Panc1 (cell line): Measurements from ENCODE around the gene TMEM51. TPM values are rescaled to one million over a fixed set of nuclear protein-coding genes. Genes with fewer than 3 reads are reported as not detected.

Experiments used
- ATAC-seq: fragments of 200-7000 bp; cut with Tn5 transposase; 2 replicates; pipeline ENCODE4 v1.9.1; 2020; ENCODE audit warnings: mild to moderate bottlenecking, moderate library complexity
- BruUV-seq: library from RNA; stranded (reverse); fragments of 400-500 nt; replicated peaks from 2 replicates; lab custom pipeline; 2021; lab: Mats Ljungman, UMichigan
- CTCF ChIA-PET: fragments of 300-600 bp; sonication (Branson Sonifier 250); formaldehyde crosslinking; loops from one replicate; lab custom pipeline; 2022; ENCODE audit warnings: antibody characterized with exemption; lab: Charles Lee
- POLR2A ChIA-PET: fragments of 300-600 bp; sonication (Branson Sonifier 250); formaldehyde crosslinking; loops from one replicate; lab custom pipeline; 2022; ENCODE audit warnings: antibody characterized with exemption; lab: Charles Lee
- DNase-seq: peaks from one replicate; pipeline ENCODE4 v3.0.0-alpha.2; 2010; ENCODE audit warnings: low read depth, low spot score
- H3K27ac ChIP-seq: 2 replicates; pipeline ENCODE4 v1.5.1; 2011; ENCODE audit warnings: mild to moderate bottlenecking, low read length, inconsistent platforms
- H3K27me3 ChIP-seq: fragments of 200-500 bp; sonication (Bioruptor generic); 2 replicates; pipeline ENCODE4 v1.6.0; 2014; ENCODE audit warnings: low read length, inconsistent platforms; ENCODE audit not compliant: control insufficient read depth, insufficient read depth
- H3K36me3 ChIP-seq: fragments of 200-500 bp; sonication (Bioruptor generic); 2 replicates; pipeline ENCODE4 v1.5.1; 2014; ENCODE audit warnings: inconsistent platforms, mild to moderate bottlenecking, low read length, moderate library complexity; ENCODE audit not compliant: control insufficient read depth, insufficient read depth
- H3K4me1 ChIP-seq: 2 replicates; pipeline ENCODE4 v1.5.1; 2011; ENCODE audit warnings: inconsistent platforms, mild to moderate bottlenecking, low read length, moderate library complexity; ENCODE audit not compliant: control insufficient read depth, insufficient read depth
- H3K4me3 ChIP-seq, 2 experiments: 2 replicates each; pipeline ENCODE4 v1.5.1; 2011 to 2012; ENCODE audit warnings: low read depth in 2 of 2, low read length in 2 of 2, mild to moderate bottlenecking in 2 of 2, inconsistent platforms in 1 of 2, moderate library complexity in 1 of 2
- H3K9me3 ChIP-seq: fragments of 200-500 bp; sonication (Bioruptor generic); 2 replicates; pipeline ENCODE4 v1.5.1; 2014; ENCODE audit warnings: low read depth, mild to moderate bottlenecking, inconsistent platforms, low read length, moderate library complexity; ENCODE audit not compliant: control insufficient read depth, insufficient read depth
- CTCF ChIP-seq: fragments of 450-650 bp; IDR thresholded peaks from 2 replicates; pipeline ENCODE4 v1.5.1; 2017; ENCODE audit warnings: mild to moderate bottlenecking
- POLR2AphosphoS5 ChIP-seq: IDR thresholded peaks from 2 replicates; pipeline ENCODE4 v1.6.1; 2012; ENCODE audit warnings: mild to moderate bottlenecking, low read depth, low read length, moderate library complexity
- REST ChIP-seq, 2 experiments: IDR thresholded peaks; 2 replicates each; pipeline ENCODE4 v1.6.1; 2011 to 2012; ENCODE audit warnings: low read depth in 2 of 2, control low read depth in 1 of 2, low read length in 1 of 2, mild to moderate bottlenecking in 1 of 2, moderate library complexity in 1 of 2; ENCODE audit not compliant: insufficient read depth in 1 of 2
- SIN3A ChIP-seq: IDR thresholded peaks from 2 replicates; pipeline ENCODE4 v1.6.1; 2012; ENCODE audit warnings: low read depth, mild to moderate bottlenecking, low read length, moderate library complexity, borderline replicate concordance; ENCODE audit not compliant: insufficient read depth
- TCF7L2 ChIP-seq: IDR thresholded peaks from 2 replicates; pipeline ENCODE4 v1.6.1; 2011; ENCODE audit warnings: mild to moderate bottlenecking, low read depth, low read length, inconsistent platforms
- in situ Hi-C: cut with HindIII; loops from 2 replicates; pipeline ENCODE4 v1.10.0; 2016; ENCODE audit warnings: low sequenced_read_pairs, low pct_unique_long_range_greater_than_20kb
- intact Hi-C: fragments of 100-400 bp; cut with micrococcal nuclease; formaldehyde crosslinking; loops from one replicate; pipeline ENCODE4 v1.10.0; 2022; ENCODE audit not compliant: unreplicated experiment
- total RNA-seq: library from RNA; stranded (reverse); gene quantifications from one replicate; pipeline ENCODE4 v1.2.1, GENCODE V29; 2021; ENCODE audit not compliant: unreplicated experiment

Gene TMEM51
- total RNA-seq, 1 experiment from 2014 or later, result 25.8 TPM

GRCh38 chr1:15236321-15236721 lies 82.8 kb downstream of the TMEM51 start:
- in situ Hi-C loops, result no loop called here
- H3K27ac ChIP-seq, result no peak overlapping the region
- H3K27me3 ChIP-seq, result no peaks in the 10 kb centered on the region
- no peak overlapping the region for H3K4me3 ChIP-seq
- ATAC-seq (no peak), DNase-seq (no peak)
- ChIA-PET POLR2A (no interaction called here), CTCF (no interaction called here)
- H3K9me3 ChIP-seq, result no peaks in the 10 kb centered on the region
- no peaks in the 10 kb centered on the region for H3K36me3 ChIP-seq
- no peaks in the 10 kb centered on the region for H3K4me1 ChIP-seq
- no TSS peak for BruUV-seq
- TF ChIP-seq REST (IDR thresholded peaks at IDR 0.05; ENCODE audit: insufficient read depth in 1 of 2, low read depth in 2 of 2, low read length in 1 of 2) (no peak), TCF7L2 (no peak), POLR2AphosphoS5 (no peak), CTCF (no peak), SIN3A (no peak)
- intact Hi-C loops, result no loop called here

DNA sequence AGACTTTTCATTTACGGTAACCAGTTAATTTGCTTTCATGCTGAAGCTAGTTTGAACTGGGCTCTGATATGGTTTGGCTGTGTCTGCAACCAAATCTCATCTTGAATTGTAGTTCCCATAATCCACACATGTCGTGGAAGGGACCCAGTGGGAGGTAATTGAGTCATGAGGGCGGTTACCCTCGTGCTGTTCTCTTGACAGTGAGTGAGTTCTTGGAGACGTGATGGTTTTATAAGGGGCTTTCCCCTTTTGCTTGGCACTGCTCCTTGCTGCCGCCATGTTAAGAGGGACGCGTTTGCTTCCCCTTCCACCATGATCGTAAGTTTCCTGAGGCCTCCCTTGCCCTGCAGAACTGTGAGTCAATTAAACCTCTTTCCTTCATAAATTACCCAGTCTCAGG lies 83.2 kb downstream of the TMEM51 start:
- Histone ChIP-seq H3K27me3 (no peaks in the 10 kb centered on the region), H3K4me1 (no peaks in the 10 kb centered on the region), H3K9me3 (no peaks in the 10 kb centered on the region), H3K4me3 (no peak overlapping the region), H3K27ac (no peak overlapping the region), H3K36me3 (no peaks in the 10 kb centered on the region)
- BruUV-seq, result no TSS peak
- intact Hi-C loops (no loop called here), in situ Hi-C loops (no loop called here)
- TF ChIP-seq TCF7L2 (no peak), REST (IDR thresholded peaks at IDR 0.05; ENCODE audit: insufficient read depth in 1 of 2, low read depth in 2 of 2, low read length in 1 of 2) (no peak)
- no peak for ATAC-seq
- ChIA-PET POLR2A (no interaction called here), CTCF (no interaction called here)
- no peak for DNase-seq
